Uterus (tissue), 4 donors: ENCODE results near the gene PCGF5. TPM values are rescaled to one million over a fixed set of nuclear protein-coding genes. Genes with fewer than 3 reads are reported as not detected.

Experiments used
- DNase-seq, 2 donors: peaks; one replicate each; pipeline ENCODE4 v3.0.0-alpha.2; 2019 to 2020
- H3K27ac ChIP-seq, 2 donors: fragments of 200-600 bp; sonication (generic); 1 replicate in 1 of 2; 2 replicates in 1 of 2; pipeline ENCODE4 v1.5.1; 2016 to 2018
- H3K27me3 ChIP-seq, 2 donors: fragments of 200-600 bp; sonication (generic); one replicate each; pipeline ENCODE4 v1.5.1; 2018 to 2019; ENCODE audit warnings: control low read depth in 1 of 2
- H3K36me3 ChIP-seq, 2 donors: fragments of 200-600 bp; sonication (generic); one replicate each; pipeline ENCODE4 v1.5.1; 2019; ENCODE audit warnings: control low read depth in 1 of 2
- H3K4me1 ChIP-seq, 2 donors: fragments of 200-600 bp; sonication (generic); one replicate each; pipeline ENCODE4 v1.5.1; 2018 to 2019; ENCODE audit warnings: control low read depth in 1 of 2
- H3K4me3 ChIP-seq, 2 donors: fragments of 200-600 bp; sonication (generic); 1 replicate in 1 of 2; 2 replicates in 1 of 2; pipeline ENCODE4 v1.5.1; 2018 to 2019; ENCODE audit warnings: mild to moderate bottlenecking in 1 of 2
- H3K9me3 ChIP-seq, 2 donors: fragments of 200-600 bp; sonication (generic); one replicate each; pipeline ENCODE4 v1.5.1; 2019; ENCODE audit warnings: control low read depth in 1 of 2
- POLR2A ChIP-seq, 2 donors: fragments of 450-650 bp; IDR thresholded peaks; one replicate each; pipeline ENCODE4 v1.6.1; 2016; ENCODE audit warnings: antibody characterized with exemption in 2 of 2, mild to moderate bottlenecking in 1 of 2, moderate library complexity in 1 of 2
- intact Hi-C: fragments of 100-400 bp; cut with DNase I; formaldehyde crosslinking; loops from one replicate; pipeline ENCODE4 v1.15.1; 2023; ENCODE audit warnings: low total_unique reads
- total RNA-seq, 4 donors: library from RNA; depleted of rRNA in 3 of 4; stranded (reverse); fragments of >200 nt in 3 of 4; gene quantifications; one replicate each; pipeline versions ENCODE4 v1.1.0 to v1.2.4, GENCODE V29; 2014 to 2023
- TF ChIP-seq, protein P1 (sequence below), 4 experiments: fragments of 200-600 bp in 2 of 4; fragments of 450-650 bp in 2 of 4; sonication (generic) in 2 of 4; IDR thresholded peaks; one replicate each; pipeline ENCODE4 v1.5.1; 2016 to 2019; ENCODE audit warnings: antibody characterized with exemption in 4 of 4, mild to moderate bottlenecking in 2 of 4, moderate library complexity in 1 of 4
- donor health status: DM: yes; HTN: yes; CAD: no.

Gene PCGF5
- total RNA-seq, 4 donors from 2014 or later: 10.8 to 60.4 (median 37.2) TPM

DNA sequence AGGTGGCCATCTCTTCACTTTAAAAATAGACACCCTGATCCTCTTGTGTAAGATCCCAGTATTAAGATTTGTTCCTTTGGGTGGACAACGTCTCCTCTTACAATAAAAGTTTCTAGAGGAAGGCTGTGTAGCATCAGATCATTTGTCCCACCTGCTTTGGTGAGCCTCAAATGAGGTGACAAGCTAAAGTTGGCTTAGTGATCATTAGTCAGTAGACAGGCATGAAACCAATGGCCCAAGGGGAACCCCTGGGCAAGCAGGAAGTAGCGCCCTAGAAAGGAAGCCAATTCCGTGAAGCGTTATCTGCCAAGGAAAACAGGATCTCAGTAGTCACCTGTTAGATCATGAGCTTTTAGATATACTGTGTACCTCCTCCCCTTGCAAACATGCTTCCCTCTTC lies 66.8 kb downstream of the PCGF5 start:
- H3K4me1 ChIP-seq: no peaks in the 10 kb centered on the region
- no peaks in the 10 kb centered on the region for H3K36me3 ChIP-seq
- intact Hi-C loops: no loop called here
- no peak for DNase-seq
- TF ChIP-seq, protein P1, sequence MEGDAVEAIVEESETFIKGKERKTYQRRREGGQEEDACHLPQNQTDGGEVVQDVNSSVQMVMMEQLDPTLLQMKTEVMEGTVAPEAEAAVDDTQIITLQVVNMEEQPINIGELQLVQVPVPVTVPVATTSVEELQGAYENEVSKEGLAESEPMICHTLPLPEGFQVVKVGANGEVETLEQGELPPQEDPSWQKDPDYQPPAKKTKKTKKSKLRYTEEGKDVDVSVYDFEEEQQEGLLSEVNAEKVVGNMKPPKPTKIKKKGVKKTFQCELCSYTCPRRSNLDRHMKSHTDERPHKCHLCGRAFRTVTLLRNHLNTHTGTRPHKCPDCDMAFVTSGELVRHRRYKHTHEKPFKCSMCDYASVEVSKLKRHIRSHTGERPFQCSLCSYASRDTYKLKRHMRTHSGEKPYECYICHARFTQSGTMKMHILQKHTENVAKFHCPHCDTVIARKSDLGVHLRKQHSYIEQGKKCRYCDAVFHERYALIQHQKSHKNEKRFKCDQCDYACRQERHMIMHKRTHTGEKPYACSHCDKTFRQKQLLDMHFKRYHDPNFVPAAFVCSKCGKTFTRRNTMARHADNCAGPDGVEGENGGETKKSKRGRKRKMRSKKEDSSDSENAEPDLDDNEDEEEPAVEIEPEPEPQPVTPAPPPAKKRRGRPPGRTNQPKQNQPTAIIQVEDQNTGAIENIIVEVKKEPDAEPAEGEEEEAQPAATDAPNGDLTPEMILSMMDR (IDR thresholded peaks at IDR 0.05): no peak
- no peak for TF ChIP-seq POLR2A (IDR thresholded peaks at IDR 0.05)
- H3K27me3 ChIP-seq: no peaks in the 10 kb centered on the region
- H3K4me3 ChIP-seq: no peak overlapping the region
- no peak overlapping the region for H3K27ac ChIP-seq
- H3K9me3 ChIP-seq: no peaks in the 10 kb centered on the region

DNA sequence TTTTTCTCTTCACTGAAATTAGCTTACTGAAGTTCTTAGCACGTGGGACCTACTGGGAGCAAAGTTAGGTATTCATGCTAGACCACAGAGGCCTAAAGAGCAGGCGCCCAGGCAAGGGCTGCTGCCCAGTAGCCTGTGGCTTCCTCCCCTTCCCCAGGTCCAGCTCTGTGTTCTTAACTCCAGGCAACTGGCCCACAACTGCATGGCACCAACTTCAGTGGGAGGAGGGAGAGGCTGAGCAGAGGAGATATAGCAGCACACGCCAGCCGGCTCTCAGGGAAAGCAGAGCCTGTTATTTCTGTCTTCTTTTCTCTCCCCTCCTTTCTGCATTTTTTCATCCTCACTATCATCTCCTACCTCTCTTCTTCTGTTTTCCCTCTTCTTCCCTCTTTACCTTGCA lies 67.4 kb downstream of the PCGF5 start:
- intact Hi-C loops: no loop called here
- Histone ChIP-seq H3K27ac (no peak overlapping the region), H3K4me1 (no peaks in the 10 kb centered on the region), H3K27me3 (no peaks in the 10 kb centered on the region), H3K4me3 (no peak overlapping the region), H3K9me3 (no peaks in the 10 kb centered on the region), H3K36me3 (no peaks in the 10 kb centered on the region)
- DNase-seq: no peak
- TF ChIP-seq POLR2A (IDR thresholded peaks at IDR 0.05): no peak

DNA sequence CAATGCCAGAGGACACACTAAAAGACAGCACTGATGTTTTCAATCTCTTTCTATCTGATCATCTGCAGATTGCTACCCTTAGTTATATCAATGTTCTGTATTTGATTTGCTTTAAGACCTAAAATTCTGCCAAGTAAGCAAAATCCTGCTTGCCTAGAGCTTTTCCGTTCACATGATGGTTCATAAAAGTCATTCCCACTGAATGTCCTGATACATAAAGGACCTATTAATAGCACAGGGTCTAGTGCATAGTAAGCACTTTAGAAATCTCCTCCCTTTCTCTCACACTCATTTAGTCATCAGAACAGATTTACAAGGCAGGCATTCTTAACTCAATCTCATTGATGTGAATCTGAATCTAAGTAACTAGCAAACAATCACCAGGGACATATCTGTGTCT lies 68.8 kb downstream of the PCGF5 start:
- H3K4me1 ChIP-seq: no peaks in the 10 kb centered on the region

DNA sequence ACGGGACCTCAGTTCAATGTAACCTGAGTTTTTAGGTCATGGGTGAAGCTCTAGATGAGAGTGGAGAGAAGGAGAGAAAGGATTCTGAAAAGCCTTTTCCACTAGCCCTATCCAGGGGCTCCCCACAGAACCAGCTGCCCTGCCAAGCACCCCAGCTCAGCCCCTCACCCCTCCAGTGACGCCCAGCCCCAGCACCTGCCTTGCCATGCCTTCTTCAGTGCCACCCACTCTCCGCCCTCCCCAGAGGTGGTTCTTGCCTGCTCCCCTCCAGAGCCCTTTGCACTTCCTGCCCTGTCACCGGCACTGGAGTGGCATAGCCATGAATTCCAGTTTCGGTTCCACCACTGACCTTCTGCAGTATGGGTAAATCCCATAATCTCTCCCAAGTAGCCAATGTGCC lies 70.1 kb downstream of the PCGF5 start:
- Histone ChIP-seq H3K4me1 (no peaks in the 10 kb centered on the region), H3K36me3 (no peaks in the 10 kb centered on the region), H3K4me3 (no peak overlapping the region), H3K27me3 (no peaks in the 10 kb centered on the region), H3K9me3 (no peaks in the 10 kb centered on the region), H3K27ac (no peak overlapping the region)
- intact Hi-C loops: no loop called here
- DNase-seq: no peak
- TF ChIP-seq POLR2A (IDR thresholded peaks at IDR 0.05): no peak
- TF ChIP-seq, protein P1 (IDR thresholded peaks at IDR 0.05): no peak

More for the DNA sequence above, 68.8 kb downstream of the PCGF5 start:
- no peaks in the 10 kb centered on the region for H3K27me3 ChIP-seq
- TF ChIP-seq, protein P1 (IDR thresholded peaks at IDR 0.05): no peak
- no peak for TF ChIP-seq POLR2A (IDR thresholded peaks at IDR 0.05)
- intact Hi-C loops: no loop called here
- no peaks in the 10 kb centered on the region for H3K9me3 ChIP-seq
- no peak overlapping the region for H3K27ac ChIP-seq
- H3K4me3 ChIP-seq: no peak overlapping the region
- H3K36me3 ChIP-seq: no peaks in the 10 kb centered on the region
- no peak for DNase-seq

DNA sequence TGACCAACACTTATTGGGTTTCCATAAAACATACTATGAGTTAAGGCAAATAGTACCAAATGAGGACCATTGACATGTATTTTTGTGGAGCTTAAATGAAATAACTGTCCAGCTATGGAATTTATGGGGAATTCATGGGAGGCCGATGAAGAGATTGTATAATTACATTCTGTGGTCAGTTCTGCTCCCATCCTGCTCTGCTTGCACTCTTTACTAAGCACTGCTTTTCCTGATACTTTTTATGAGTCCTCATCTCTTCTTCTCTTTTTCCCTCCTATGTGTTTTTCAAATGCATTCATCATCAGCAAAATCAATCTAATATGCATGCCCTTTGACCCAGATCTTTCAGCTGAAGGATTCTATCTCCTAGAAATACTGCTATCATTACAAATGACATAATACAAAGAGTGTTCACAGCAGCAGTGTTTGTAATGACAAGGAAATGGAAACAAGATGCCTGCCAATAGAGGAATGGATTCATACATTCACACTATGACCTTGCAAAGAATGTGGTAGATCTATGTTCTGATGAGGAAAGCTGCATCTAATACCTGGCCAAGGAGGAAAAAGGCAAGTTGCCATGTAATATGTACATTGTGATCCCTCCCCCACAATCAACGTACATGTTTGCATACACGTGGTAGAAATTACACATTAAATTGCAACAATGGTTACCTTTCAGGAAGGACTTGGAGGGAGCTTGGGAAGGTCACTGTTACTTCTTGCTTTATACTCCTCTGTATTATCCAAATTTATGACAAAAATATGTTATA lies 73.9 kb downstream of the PCGF5 start:
- H3K4me3 ChIP-seq: no peak overlapping the region
- intact Hi-C loops: no loop called here
- no peaks in the 10 kb centered on the region for H3K4me1 ChIP-seq
- no peaks in the 10 kb centered on the region for H3K27me3 ChIP-seq
- H3K36me3 ChIP-seq: no peaks in the 10 kb centered on the region
- no peak for DNase-seq
- no peaks in the 10 kb centered on the region for H3K9me3 ChIP-seq
- H3K27ac ChIP-seq: no peak overlapping the region
- TF ChIP-seq, protein P1 (IDR thresholded peaks at IDR 0.05): no peak
- no peak for TF ChIP-seq POLR2A (IDR thresholded peaks at IDR 0.05)
